Endothelial cell (in vitro differentiated cells): ENCODE measurements around the gene TMX1. TPM values are rescaled to one million over a fixed set of nuclear protein-coding genes. Genes with fewer than 3 reads are reported as not detected.

Source experiments
- DNase-seq: peaks from one replicate; pipeline ENCODE4 v3.0.0; 2021; ENCODE audit warnings: low spot score
- H3K27ac Mint-ChIP-seq: one replicate; pipeline ENCODE4 v1.8.0; 2021; ENCODE audit warnings: mixed read lengths, inconsistent platforms; ENCODE audit not compliant: unreplicated experiment
- H3K27me3 Mint-ChIP-seq: one replicate; pipeline ENCODE4 v1.8.0; 2021; ENCODE audit warnings: mild to moderate bottlenecking, moderate library complexity, mixed read lengths, inconsistent platforms; ENCODE audit not compliant: unreplicated experiment
- H3K36me3 Mint-ChIP-seq: one replicate; pipeline ENCODE4 v1.8.0; 2021; ENCODE audit warnings: mild to moderate bottlenecking, low read depth, mixed read lengths, inconsistent platforms; ENCODE audit not compliant: unreplicated experiment
- H3K4me1 Mint-ChIP-seq: one replicate; pipeline ENCODE4 v1.8.0; 2021; ENCODE audit warnings: mild to moderate bottlenecking, mixed read lengths, inconsistent platforms; ENCODE audit not compliant: unreplicated experiment
- H3K4me3 Mint-ChIP-seq: one replicate; pipeline ENCODE4 v1.8.0; 2021; ENCODE audit warnings: mild to moderate bottlenecking, mixed read lengths, inconsistent platforms; ENCODE audit not compliant: unreplicated experiment
- H3K9me3 Mint-ChIP-seq: one replicate; pipeline ENCODE4 v1.8.0; 2021; ENCODE audit warnings: mixed read lengths, inconsistent platforms; ENCODE audit not compliant: unreplicated experiment
- CTCF ChIP-seq: fragments of 200-600 bp; sonication (generic); IDR thresholded peaks from one replicate; pipeline ENCODE4 v1.5.0; 2021; ENCODE audit warnings: antibody characterized with exemption; ENCODE audit not compliant: unreplicated experiment
- total RNA-seq: library from RNA; stranded (reverse); fragmentation: NEBNext Ultra II Directional; extraction: Animal tissue kit (Norgen Biotek cat#: 25700); gene quantifications from one replicate; pipeline ENCODE4 v1.2.1, GENCODE V29; 2021; ENCODE audit not compliant: unreplicated experiment

Gene TMX1
- total RNA-seq, 1 donor from 2014 or later, result 17.4 TPM

- DNase-seq, result no peak
- Mint-ChIP-seq H3K36me3 (no peaks in the 10 kb centered on the region), H3K4me1 (peaks cover 10% of the 10 kb centered on the region), H3K4me3 (no peak overlapping the region), H3K9me3 (no peaks in the 10 kb centered on the region), H3K27me3 (no peaks in the 10 kb centered on the region), H3K27ac (no peak overlapping the region)
- no peak for TF ChIP-seq CTCF
Observed at GRCh38 chr14:51240804-51241380, 845 bp downstream of the TMX1 start.

GRCh38 chr14:51242545-51243490 lies 2.8 kb downstream of the TMX1 start:
- Mint-ChIP-seq H3K27me3 (no peaks in the 10 kb centered on the region), H3K27ac (no peak overlapping the region), H3K4me1 (peaks cover 15% of the 10 kb centered on the region), H3K36me3 (no peaks in the 10 kb centered on the region), H3K4me3 (no peak overlapping the region), H3K9me3 (no peaks in the 10 kb centered on the region)
- TF ChIP-seq CTCF, result no peak
- no peak for DNase-seq

- H3K4me3 Mint-ChIP-seq, result no peak overlapping the region
- H3K9me3 Mint-ChIP-seq, result no peaks in the 10 kb centered on the region
- H3K4me1 Mint-ChIP-seq, result peaks cover 15% of the 10 kb centered on the region
- no peaks in the 10 kb centered on the region for H3K27me3 Mint-ChIP-seq
- no peak for TF ChIP-seq CTCF
- no peaks in the 10 kb centered on the region for H3K36me3 Mint-ChIP-seq
- no peak for DNase-seq
- H3K27ac Mint-ChIP-seq, result no peak overlapping the region
Observed at GRCh38 chr14:51244591-51244990, 4.5 kb downstream of the TMX1 start.

- H3K4me3 Mint-ChIP-seq, result no peak overlapping the region
- H3K27ac Mint-ChIP-seq, result peak overlapping the region; percentile 37
Observed at GRCh38 chr14:51246032-51246431, 6.0 kb downstream of the TMX1 start.

More at GRCh38 chr14:51246032-51246431, 6.0 kb downstream of the TMX1 start:
- peaks cover 15% of the 10 kb centered on the region for H3K4me1 Mint-ChIP-seq
- DNase-seq, result no peak
- no peaks in the 10 kb centered on the region for H3K27me3 Mint-ChIP-seq
- H3K36me3 Mint-ChIP-seq, result peaks cover 3% of the 10 kb centered on the region
- TF ChIP-seq CTCF, result no peak
- H3K9me3 Mint-ChIP-seq, result no peaks in the 10 kb centered on the region
